Measurements from ENCODE around the gene PKN2. TPM values are rescaled to one million over a fixed set of nuclear protein-coding genes. Genes with fewer than 3 reads are reported as not detected.

The PKN2 gene
- total and polyA plus RNA-seq, 10 donors, result 10.2 to 63.9 (median 45.3) TPM

- TF ChIP-seq POLR2AphosphoS5 (IDR thresholded peaks at IDR 0.05), result no peak
- no peak for TF ChIP-seq POLR2A (IDR thresholded peaks at IDR 0.05)
- TF ChIP-seq CTCF (IDR thresholded peaks at IDR 0.05 in 8 of 11, conservative IDR thresholded peaks at IDR 0.05 in 3 of 11), result no peak
Measured at GRCh38 chr1:88730132-88730675, 46.1 kb downstream of the PKN2 start.

GRCh38 chr1:88730995-88731394 lies 46.9 kb downstream of the PKN2 start:
- Histone ChIP-seq H3K27ac (peak overlapping the region in 6 of 8 donors; percentile 23 to 64 (median 52)), H3K4me3 (no peak overlapping the region), H3K36me3 (peaks cover 0 to 23% (median 6%) of the 10 kb centered on the region in 6 donors), H3K9me3 (peaks cover 0 to 28% (median 26%) of the 10 kb centered on the region in 8 donors), H3K27me3 (replicated peaks in 1 of 7) (no peaks in the 10 kb centered on the region), H3K4me1 (peaks cover 0 to 50% (median 27%) of the 10 kb centered on the region in 6 donors)
- 84 to 96% (median 92%) methylated on average over 2 of the region's 2 CpGs for WGBS, 5 donors
- intact Hi-C loops (cut with DNase I; ENCODE audit: low total_unique reads), result no loop called here
- no peak for TF ChIP-seq POLR2AphosphoS5 (IDR thresholded peaks at IDR 0.05)
- TF ChIP-seq POLR2A (IDR thresholded peaks at IDR 0.05), result no peak
- TF ChIP-seq CTCF (IDR thresholded peaks at IDR 0.05 in 8 of 11, conservative IDR thresholded peaks at IDR 0.05 in 3 of 11), result no peak
- no peak for DNase-seq

More at GRCh38 chr1:88730132-88730675, 46.1 kb downstream of the PKN2 start:
- Histone ChIP-seq H3K4me3 (no peak overlapping the region), H3K27ac (peak overlapping the region in 6 of 8 donors; percentile 4 to 75 (median 48)), H3K36me3 (peaks cover 0 to 19% (median 6%) of the 10 kb centered on the region in 6 donors), H3K27me3 (replicated peaks in 1 of 7) (no peaks in the 10 kb centered on the region), H3K4me1 (peaks cover 0 to 53% (median 29%) of the 10 kb centered on the region in 6 donors), H3K9me3 (peaks cover 0 to 20% (median 18%) of the 10 kb centered on the region in 8 donors)
- intact Hi-C loops (cut with DNase I; ENCODE audit: low total_unique reads), result no loop called here
- 57 to 83% (median 76%) methylated on average over 4 of the region's 4 CpGs for WGBS, 5 donors
- no peak for DNase-seq

- H3K4me1 ChIP-seq, result peaks cover 0 to 46% (median 24%) of the 10 kb centered on the region in 6 donors
- H3K4me3 ChIP-seq, result no peak overlapping the region
- peaks cover 0 to 29% (median 6%) of the 10 kb centered on the region in 6 donors for H3K36me3 ChIP-seq
- no peaks in the 10 kb centered on the region for H3K27me3 ChIP-seq (replicated peaks in 1 of 7)
- intact Hi-C loops (cut with DNase I; ENCODE audit: low total_unique reads), result no loop called here
- peak overlapping the region in 7 of 8 donors; percentile 15 to 64 (median 45) for H3K27ac ChIP-seq
- 30 to 62% (median 50%) methylated on average over 2 of the region's 2 CpGs for WGBS, 5 donors
- no peak for DNase-seq
- TF ChIP-seq POLR2AphosphoS5 (IDR thresholded peaks at IDR 0.05) (no peak), POLR2A (IDR thresholded peaks at IDR 0.05) (no peak), CTCF (IDR thresholded peaks at IDR 0.05 in 8 of 11, conservative IDR thresholded peaks at IDR 0.05 in 3 of 11) (no peak)
- H3K9me3 ChIP-seq, result peaks cover 0 to 34% (median 33%) of the 10 kb centered on the region in 8 donors
Measured at GRCh38 chr1:88731475-88732269, 47.6 kb downstream of the PKN2 start.

GRCh38 chr1:88735382-88735781 lies 51.3 kb downstream of the PKN2 start:
- Histone ChIP-seq H3K4me1 (peaks cover 0 to 28% (median 15%) of the 10 kb centered on the region in 6 donors), H3K9me3 (peaks cover 0 to 37% (median 33%) of the 10 kb centered on the region in 8 donors), H3K4me3 (no peak overlapping the region), H3K36me3 (peaks cover 0 to 28% (median 0%) of the 10 kb centered on the region in 6 donors), H3K27me3 (replicated peaks in 1 of 7) (no peaks in the 10 kb centered on the region), H3K27ac (no peak overlapping the region)
- TF ChIP-seq POLR2AphosphoS5 (IDR thresholded peaks at IDR 0.05), result no peak
- TF ChIP-seq CTCF (IDR thresholded peaks at IDR 0.05 in 8 of 11, conservative IDR thresholded peaks at IDR 0.05 in 3 of 11), result no peak
- intact Hi-C loops (cut with DNase I; ENCODE audit: low total_unique reads), result no loop called here
- no peak for DNase-seq
